Limb (tissue), 2 donors: ENCODE measurements around the gene AURKA.
A peak's percentile ranks its signal among the peaks of the same experiment; 100 is the strongest.
"Not testable (repeated sequence)": the region's sequence is repeated elsewhere in the genome, so short reads cannot be mapped to it uniquely, and the experiment has no call there.

Source experiments
- DNase-seq, 2 donors: peaks; one replicate each; pipeline ENCODE4 v3.0.0-alpha.2; 2016; ENCODE audit errors: extremely low spot score in 2 of 2

The AURKA gene

DNA sequence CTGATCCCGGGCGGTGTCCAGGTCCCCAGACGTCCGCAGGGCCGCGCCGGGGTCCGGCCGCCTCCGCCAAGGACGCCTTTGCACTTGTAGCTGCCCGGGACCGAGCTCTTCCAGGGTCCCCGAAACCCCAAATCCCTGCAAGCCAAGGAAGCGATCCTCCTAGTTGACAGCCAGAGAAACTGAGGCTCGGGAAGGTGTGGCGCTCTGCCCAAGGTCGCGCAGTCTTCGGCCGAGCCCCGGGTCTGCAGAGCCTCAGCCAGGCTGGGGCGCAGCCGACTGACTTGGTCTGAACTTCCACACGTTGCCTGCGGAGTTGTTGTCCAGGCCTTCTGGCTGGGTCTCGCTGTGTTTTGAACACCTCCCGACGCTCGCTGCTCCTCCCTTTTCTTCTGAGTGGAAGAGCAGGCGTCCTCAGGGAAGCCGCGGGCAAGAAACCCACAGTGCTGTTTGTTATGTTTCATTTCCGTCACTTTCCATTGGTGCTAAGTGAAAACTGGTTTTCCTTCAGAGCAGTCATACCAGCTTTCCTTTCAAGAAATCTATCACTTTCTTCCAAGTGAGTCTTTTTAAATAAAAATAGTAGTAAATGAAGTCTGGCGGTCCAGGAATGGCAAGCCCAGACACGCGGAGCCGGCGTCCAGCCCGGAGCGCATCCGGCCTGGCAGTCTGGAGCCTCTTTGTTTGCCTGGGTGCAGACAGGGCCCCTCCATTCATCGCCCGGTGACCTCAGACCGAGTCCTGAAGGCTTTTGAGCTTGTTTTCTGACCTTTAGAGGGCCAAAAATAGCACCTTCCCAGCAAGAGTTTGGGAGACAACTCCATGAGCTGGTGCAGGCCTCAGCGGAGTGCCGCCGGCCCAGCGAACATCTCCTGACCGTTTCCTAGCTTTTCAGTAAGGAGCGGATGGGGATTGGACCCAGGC is 32.5 kb downstream of the AURKA start:
- DNase-seq = peak; percentile 51 to 63

DNA sequence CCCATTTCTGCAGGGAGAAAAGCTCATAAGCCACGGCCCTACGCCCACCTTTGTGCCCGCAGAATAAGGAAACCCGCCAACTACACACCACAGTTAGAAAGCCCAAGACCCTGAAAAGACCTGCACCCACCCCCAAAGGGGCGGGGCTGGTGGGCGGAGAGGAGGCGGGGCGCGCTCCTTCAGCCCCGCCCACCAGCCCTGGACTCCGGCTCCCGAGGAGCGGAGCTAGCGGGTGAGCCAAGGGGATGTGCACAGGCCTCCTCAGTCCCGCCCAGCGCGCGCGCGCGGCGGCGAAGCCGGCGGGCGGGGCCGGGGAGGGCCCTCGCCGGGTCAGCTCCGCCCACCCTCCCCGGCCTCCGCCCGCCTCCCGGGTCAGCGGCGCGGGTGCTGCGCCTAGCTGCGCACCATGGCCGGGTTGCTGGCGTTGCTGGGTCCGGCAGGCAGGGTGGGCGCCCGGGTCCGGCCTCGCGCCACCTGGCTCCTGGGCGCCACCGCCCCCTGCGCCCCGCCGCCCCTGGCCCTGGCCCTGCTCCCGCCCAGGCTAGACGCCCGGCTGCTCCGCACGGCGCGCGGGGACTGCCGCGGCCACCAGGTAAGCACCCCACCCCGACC is 33.3 kb downstream of the AURKA start, which contains the start of gene FAM210B:
FAM210B (plus strand) TSS at position 375 of the 612 bp plus-strand sequence; CDS start at position 407, 32 bp downstream.
- peak; percentile 89 to 91 for DNase-seq

DNA sequence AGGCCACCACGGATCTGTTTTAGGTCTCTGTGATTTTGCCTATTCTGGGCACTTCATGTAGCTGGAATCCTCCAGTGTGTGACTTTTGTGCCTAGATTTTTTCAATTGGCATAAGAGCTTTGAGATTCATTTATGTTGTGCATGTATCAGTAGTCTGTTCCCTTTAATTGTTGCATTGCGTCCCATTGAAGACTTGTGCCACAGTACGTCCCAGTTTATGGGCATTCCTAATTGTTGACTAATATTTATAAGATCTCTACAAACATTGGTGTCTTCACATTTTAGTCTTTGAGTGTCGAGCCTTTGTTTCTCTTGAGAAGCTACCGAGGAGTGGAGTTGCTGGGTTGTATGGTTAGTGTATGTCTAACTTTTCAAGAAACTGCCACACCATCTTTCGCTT is 33.9 kb downstream of the AURKA start:
- no peak for DNase-seq

DNA sequence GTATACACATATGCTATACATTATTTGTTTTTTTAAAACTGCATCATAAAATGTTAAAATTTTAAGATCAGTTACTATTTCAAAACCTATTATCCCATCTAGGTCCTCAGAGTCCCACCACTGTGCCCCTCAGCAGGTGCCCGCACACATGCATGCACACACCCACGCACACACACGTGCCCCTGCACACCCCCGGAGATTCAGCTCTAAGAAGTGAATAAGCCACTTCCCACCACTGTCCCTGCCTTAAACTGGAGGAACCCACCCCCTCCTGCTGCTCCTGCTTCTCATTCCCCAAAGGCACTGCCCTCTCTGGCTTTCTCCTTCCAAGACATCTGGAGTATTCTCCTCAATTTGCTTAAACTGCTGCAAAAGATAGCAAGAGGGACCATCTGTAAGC is 38.7 kb downstream of the AURKA start:
- DNase-seq = no peak

DNA sequence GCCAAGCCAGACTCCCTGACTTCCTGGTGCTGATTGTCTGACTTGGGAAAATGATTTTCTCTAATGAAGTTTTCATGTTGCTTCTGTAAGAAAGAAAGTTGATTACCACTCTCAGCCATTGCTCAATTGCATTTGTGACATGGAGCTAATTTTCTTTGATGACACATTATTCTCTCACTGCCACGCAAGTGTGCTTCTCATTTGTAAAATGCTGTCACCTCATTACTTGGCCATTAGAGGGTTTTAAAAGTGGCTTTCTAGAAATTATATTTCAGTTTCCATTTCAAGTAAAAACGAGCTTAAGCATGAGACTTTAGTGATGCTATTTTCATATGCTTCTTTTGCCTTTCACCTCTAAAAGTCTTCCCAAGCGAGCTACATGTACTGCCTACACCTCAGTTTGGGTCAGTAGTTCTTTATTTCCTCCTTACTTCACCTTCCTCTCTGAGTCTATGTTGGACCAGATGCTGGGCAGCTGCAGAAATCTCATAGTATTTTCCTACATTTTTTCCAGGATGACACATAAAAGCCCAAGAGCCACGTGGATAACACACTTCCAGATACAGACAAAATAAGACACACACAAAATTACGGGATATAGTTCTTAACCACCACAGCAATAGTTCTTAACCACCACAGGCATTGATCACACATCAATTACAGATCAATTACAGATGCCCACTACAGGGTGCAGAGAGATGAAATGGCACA is 39.5 kb downstream of the AURKA start:
- DNase-seq = no peak

DNA sequence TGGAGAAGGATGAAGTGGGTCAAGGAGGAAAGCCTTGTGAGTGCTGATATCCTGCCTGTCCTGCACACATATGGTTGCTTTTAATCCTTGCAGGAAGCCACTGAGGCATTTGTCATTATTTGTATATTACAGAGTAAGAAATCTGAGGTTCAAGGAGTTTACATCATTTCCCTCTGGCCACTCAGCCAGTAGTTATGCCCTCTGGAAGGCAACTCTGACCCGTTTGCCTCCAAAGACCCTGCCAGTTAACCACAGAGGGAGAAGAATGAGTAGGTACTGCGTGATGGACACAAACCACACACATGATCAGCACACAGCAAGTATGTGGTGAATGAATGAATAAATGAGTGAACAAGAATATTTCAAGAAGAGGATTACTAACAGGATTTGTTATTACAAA is 41.2 kb downstream of the AURKA start:
- DNase-seq = no peak

GRCh38 chr20:56348746-56349145 is 43.3 kb downstream of the AURKA start:
- DNase-seq = no peak

DNA sequence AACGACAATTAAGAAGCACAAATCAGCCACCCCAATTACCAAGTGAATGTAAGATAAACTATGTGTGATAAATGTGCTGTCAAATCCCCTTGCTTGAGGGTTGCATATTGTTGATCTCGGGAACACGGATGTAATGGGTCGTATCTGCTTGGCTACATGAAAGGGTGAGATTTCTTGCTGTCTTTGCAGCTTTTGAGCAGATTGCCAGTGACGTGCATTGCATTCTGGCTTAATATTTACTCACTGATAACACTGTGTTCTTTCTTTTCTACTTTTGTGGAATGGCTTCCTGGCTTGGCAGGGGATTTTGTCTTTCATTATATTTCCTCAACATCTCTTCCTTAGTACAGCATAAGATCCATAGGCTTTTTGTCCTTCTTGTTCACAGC is 43.7 kb downstream of the AURKA start:
- no peak for DNase-seq

DNA sequence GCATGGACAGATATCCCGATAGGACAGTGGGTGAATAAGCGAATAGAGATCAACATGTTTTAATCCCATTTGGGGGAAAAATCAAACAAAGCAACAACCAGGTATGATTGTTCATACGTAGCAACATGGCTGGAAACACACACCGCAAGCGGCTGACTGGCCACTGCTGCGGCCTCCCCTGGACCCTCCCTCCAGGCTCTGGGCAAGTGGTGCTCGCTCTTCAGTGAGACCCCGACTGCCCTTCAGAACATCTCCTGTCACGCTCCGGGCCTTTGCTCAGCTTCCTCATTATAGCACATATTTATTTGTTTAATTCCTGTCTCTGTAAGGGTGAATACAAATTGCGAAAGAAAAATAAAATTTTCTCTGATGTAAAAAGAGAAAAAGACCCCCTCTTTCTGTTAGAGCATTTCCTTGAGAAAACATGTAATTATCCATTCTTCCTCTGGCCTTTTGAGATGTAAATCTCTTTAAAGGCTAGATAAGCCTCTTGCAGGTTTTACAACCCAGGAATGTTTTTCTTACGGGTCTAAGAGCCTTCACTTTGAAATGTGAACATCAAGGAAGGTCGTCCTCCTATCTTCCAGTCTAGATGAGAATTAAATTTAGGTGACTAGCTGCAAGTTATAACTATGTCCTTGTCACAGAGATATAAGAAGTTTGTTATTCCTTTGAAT is 44.2 kb downstream of the AURKA start:
- no peak for DNase-seq

DNA sequence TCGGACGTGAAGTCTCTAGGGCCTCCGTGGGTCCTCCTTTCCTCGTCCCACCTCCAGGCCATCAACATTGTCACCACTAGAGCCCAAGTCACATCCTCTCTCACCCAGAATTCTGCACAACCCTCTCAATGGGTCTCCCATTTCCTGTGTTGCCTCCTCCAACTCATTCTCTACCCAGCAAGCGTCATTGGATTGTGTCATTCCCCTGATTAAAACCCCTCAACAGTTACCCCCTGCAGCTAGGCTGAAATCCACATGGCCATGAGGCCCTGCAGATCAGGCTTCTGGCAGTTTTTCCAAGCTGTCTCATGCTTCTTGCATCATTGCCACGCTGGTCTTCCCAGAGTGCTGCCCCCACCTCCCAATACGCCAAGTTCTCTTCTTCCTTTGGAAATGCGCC is 46.1 kb downstream of the AURKA start:
- DNase-seq = no peak

- DNase-seq = peak in 1 of 2 donors; percentile 80
Measured at GRCh38 chr20:56343861-56344381, 48.1 kb downstream of the AURKA start.

GRCh38 chr20:56342783-56343182 is 49.2 kb downstream of the AURKA start:
- DNase-seq = no peak

DNA sequence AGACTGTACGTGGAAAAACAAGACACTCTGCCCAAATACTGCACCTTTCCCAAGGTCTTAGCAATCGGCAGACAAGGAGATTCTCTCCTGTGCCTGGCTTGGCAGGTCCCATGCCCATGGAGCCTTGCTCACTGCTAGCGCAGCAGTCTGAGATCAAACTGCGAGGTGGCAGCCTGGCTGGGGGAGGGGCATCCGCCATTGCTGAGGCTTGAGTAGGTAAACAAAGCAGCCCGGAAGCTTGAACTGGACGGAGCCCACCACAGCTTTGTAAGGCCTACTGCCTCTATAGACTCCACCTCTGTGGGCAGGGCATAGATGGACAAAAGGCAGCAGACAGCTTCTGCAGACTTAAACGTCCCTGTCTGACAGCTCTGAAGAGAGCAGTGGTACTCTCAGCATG is 55.3 kb downstream of the AURKA start:
- DNase-seq = not testable (repeated sequence)

DNA sequence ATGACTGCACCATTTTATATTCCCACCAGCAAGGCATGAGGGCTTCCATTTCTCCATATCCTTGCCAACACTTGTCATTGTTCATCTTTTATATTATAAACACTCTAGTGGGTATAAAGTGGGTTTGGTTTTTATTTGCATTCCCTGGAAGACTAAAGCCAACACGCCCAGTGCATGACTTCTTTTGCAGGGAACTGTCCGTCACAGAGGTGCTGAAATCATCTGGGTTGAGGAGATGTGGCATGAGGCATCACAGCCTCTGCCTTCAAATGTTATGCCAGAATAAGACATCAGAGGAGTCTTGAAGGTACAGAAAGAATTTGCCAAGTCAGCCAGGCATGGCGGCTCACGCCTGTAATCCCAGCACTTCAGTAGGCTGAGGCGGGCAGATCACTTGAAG is 63.2 kb downstream of the AURKA start:
- peak; percentile 30 to 61 for DNase-seq

- no peak for DNase-seq
Measured at GRCh38 chr20:56324806-56325205, 67.2 kb downstream of the AURKA start.

GRCh38 chr20:56323656-56324055 is 68.4 kb downstream of the AURKA start:
- DNase-seq = no peak

DNA sequence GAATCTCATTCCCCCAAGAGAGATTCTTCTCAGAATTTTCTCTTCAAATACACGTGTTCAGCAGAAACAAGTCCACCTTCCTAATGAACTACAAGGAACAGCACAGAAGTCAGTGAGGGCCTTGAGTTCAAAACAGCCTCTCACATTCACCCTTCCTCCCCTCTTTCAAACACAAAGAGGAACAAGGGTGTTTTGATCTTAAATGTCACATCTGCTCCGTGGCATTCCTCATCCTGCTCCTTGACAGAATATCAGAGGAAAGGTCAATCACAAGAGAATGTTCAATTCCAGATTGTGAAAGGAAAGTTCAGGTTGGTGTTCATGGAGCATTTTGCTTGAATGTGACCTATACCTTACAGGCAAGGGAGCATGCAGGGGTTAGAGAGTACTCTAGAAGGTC is 68.8 kb downstream of the AURKA start:
- no peak for DNase-seq

DNA sequence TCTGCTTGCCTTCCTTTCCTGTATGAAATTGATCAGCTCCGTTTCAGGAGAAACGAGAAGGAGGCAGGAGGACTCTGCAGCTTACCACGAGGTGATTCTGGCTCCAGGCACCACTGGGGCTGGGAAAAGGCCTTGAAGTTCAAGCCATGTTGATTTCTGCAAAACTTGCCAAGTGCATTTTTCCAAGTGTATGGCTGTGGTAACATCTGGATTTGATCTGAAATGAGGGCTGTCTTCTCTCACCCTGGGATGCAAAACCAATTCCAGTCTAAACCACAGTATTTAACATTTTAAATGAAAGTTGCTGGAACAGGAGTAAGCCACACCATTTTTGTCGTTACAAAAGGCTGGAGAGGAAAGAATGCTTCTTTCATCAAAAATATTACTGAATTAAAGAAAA is 69.3 kb downstream of the AURKA start:
- peak in 1 of 2 donors; percentile 28 for DNase-seq
